ENCODE measurements around the gene DCST1. TPM values are rescaled to one million over a fixed set of nuclear protein-coding genes. Genes with fewer than 3 reads are reported as not detected.

DCST1 gene
- total RNA-seq, 4 donors from 2014 or later: 0.42 TPM; not detected in 3

GRCh38 chr1:155000726-155001424, 32.7 kb upstream of the DCST1 start:
- WGBS: under 1% methylated on average over 24 of the region's 43 CpGs
- Histone ChIP-seq H3K9me3 (no peaks in the 10 kb centered on the region), H3K4me3 (peak overlapping the region; percentile 80 to 97 (median 92)), H3K36me3 (no peaks in the 10 kb centered on the region), H3K27ac (replicated peaks in 1 of 4) (peak overlapping the region; percentile 97 to 99 (median 98)), H3K27me3 (no peaks in the 10 kb centered on the region), H3K4me1 (peaks cover 34 to 53% (median 46%) of the 10 kb centered on the region in 4 donors)
- intact Hi-C loops (cut with DNase I): no loop called here
- TF ChIP-seq POLR2A (IDR thresholded peaks at IDR 0.05; ENCODE audit: low read depth): peak; percentile 93
- TF ChIP-seq POLR2AphosphoS5 (IDR thresholded peaks at IDR 0.05): peak; percentile 80 to 89
- no peak for TF ChIP-seq EP300 (IDR thresholded peaks at IDR 0.05)
- TF ChIP-seq CTCF (IDR thresholded peaks at IDR 0.05): peak in 1 of 3 experiments; percentile 17
- no peak for DNase-seq (ENCODE audit: extremely low spot score)

GRCh38 chr1:155001425-155001674, 32.3 kb upstream of the DCST1 start:
- intact Hi-C loops (cut with DNase I): no loop called here
- no peaks in the 10 kb centered on the region for H3K36me3 ChIP-seq
- WGBS: 0% methylated on average over 4 of the region's 11 CpGs
- H3K4me3 ChIP-seq: peak overlapping the region; percentile 80 to 97 (median 92)
- H3K27ac ChIP-seq (replicated peaks in 1 of 4): peak overlapping the region; percentile 97 to 99 (median 98)
- DNase-seq (ENCODE audit: extremely low spot score): no peak
- no peaks in the 10 kb centered on the region for H3K9me3 ChIP-seq
- H3K4me1 ChIP-seq: peaks cover 39 to 57% (median 50%) of the 10 kb centered on the region in 4 donors
- no peaks in the 10 kb centered on the region for H3K27me3 ChIP-seq
- no peak for TF ChIP-seq CTCF (IDR thresholded peaks at IDR 0.05)
- TF ChIP-seq POLR2A (IDR thresholded peaks at IDR 0.05; ENCODE audit: low read depth): no peak
- TF ChIP-seq EP300 (IDR thresholded peaks at IDR 0.05): no peak
- TF ChIP-seq POLR2AphosphoS5 (IDR thresholded peaks at IDR 0.05): no peak

- intact Hi-C loops (cut with DNase I): no loop called here
- peak overlapping the region; percentile 80 to 97 (median 92) for H3K4me3 ChIP-seq
- no peaks in the 10 kb centered on the region for H3K9me3 ChIP-seq
- H3K27me3 ChIP-seq: no peaks in the 10 kb centered on the region
- TF ChIP-seq POLR2AphosphoS5 (IDR thresholded peaks at IDR 0.05) (peak; percentile 84 to 95), EP300 (IDR thresholded peaks at IDR 0.05) (no peak), CTCF (IDR thresholded peaks at IDR 0.05) (peak; percentile 40 to 42 (median 40)), POLR2A (IDR thresholded peaks at IDR 0.05; ENCODE audit: low read depth) (peak; percentile 84)
- peak; percentile 100 for DNase-seq (ENCODE audit: extremely low spot score)
- H3K36me3 ChIP-seq: no peaks in the 10 kb centered on the region
- H3K4me1 ChIP-seq: peaks cover 44 to 62% (median 55%) of the 10 kb centered on the region in 4 donors
- peak overlapping the region; percentile 97 to 99 (median 98) for H3K27ac ChIP-seq (replicated peaks in 1 of 4)
- 0% methylated on average over 11 of the region's 38 CpGs for WGBS
Observed at GRCh38 chr1:155001675-155002463, 31.8 kb upstream of the DCST1 start.

- TF ChIP-seq CTCF (IDR thresholded peaks at IDR 0.05): no peak
- no peak for TF ChIP-seq POLR2A (IDR thresholded peaks at IDR 0.05; ENCODE audit: low read depth)
- no peak for TF ChIP-seq EP300 (IDR thresholded peaks at IDR 0.05)
- TF ChIP-seq POLR2AphosphoS5 (IDR thresholded peaks at IDR 0.05): no peak
- intact Hi-C loops (cut with DNase I): no loop called here
- 0% methylated on average over 26 of the region's 35 CpGs for WGBS
- no peak for DNase-seq (ENCODE audit: extremely low spot score)
- Histone ChIP-seq H3K9me3 (no peaks in the 10 kb centered on the region), H3K4me1 (peaks cover 51 to 70% (median 63%) of the 10 kb centered on the region in 4 donors), H3K27ac (replicated peaks in 1 of 4) (peak within 1 kb of the TSS; percentile 97 to 99 (median 98)), H3K4me3 (peak within 1 kb of the TSS; percentile 80 to 97 (median 92)), H3K36me3 (no peaks in the 10 kb centered on the region), H3K27me3 (no peaks in the 10 kb centered on the region)
Observed at GRCh38 chr1:155002464-155003226, 31.0 kb upstream of the DCST1 start, which contains the start of gene ZBTB7B. Gene ZBTB7B, plus strand, starts transcription at chr1:155002802. Its CDS starts 11,859 bp downstream, at chr1:155014661.

Measured in esophagus muscularis mucosa (tissue), 4 donors.